ENCODE data around the gene KCNA3. TPM values are rescaled to one million over a fixed set of nuclear protein-coding genes. Genes with fewer than 3 reads are reported as not detected.

The KCNA3 gene
- total RNA-seq, 1 experiment from 2014 or later = not detected

DNA sequence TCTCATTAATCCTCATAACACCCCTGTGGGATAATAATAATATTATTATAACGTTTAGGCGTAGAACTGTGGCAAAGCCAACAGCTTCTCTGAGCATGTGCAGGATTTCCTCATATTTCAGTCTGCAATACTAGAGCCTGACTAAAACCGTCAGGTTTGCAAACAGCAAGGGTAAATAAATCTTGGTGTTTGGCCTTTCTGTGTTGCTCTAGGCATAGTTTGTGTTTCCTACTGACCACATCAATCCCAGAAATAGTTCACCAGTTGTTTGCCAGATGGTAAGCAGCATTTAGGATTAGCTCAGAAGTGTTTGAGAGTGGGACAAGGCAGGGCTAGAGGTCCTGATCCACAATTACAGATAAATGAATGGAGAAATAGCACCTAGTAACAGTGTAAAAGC, 2.8 kb upstream of the KCNA3 start:
- Histone ChIP-seq H3K9me3 (ENCODE audit: low read length) (no peaks in the 10 kb centered on the region), H3K9me2 (replicated peaks; ENCODE audit: low read length) (no peaks in the 10 kb centered on the region), H3K27me3 (ENCODE audit: low read length) (peaks cover 18% of the 10 kb centered on the region), H3K4me1 (ENCODE audit: insufficient read depth, low read length) (no peaks in the 10 kb centered on the region), H3K4me2 (ENCODE audit: low read length) (no peak overlapping the region), H3K36me3 (ENCODE audit: low read depth, low read length) (no peaks in the 10 kb centered on the region), H2AFZ (ENCODE audit: low read length) (no peak overlapping the region), H3F3A (ENCODE audit: low read length, unreplicated experiment) (no peaks in the 10 kb centered on the region), H3K9ac (ENCODE audit: low read length) (no peak overlapping the region), H3K79me2 (ENCODE audit: low read length) (no peaks in the 10 kb centered on the region), H3K27ac (ENCODE audit: low read length) (no peak overlapping the region), H3K4me3 (ENCODE audit: low read length) (no peak overlapping the region), H4K20me1 (ENCODE audit: low read length) (no peaks in the 10 kb centered on the region)
- no TSS peak for BruUV-seq (replicated peaks)
- intact Hi-C loops (cut with micrococcal nuclease) = no loop called here
- ChIA-PET POLR2A (ENCODE audit: unreplicated experiment) (no interaction called here), CTCF (no interaction called here)
- ATAC-seq = no peak
- DNase-seq = no peak
- TF ChIP-seq, protein P1, sequence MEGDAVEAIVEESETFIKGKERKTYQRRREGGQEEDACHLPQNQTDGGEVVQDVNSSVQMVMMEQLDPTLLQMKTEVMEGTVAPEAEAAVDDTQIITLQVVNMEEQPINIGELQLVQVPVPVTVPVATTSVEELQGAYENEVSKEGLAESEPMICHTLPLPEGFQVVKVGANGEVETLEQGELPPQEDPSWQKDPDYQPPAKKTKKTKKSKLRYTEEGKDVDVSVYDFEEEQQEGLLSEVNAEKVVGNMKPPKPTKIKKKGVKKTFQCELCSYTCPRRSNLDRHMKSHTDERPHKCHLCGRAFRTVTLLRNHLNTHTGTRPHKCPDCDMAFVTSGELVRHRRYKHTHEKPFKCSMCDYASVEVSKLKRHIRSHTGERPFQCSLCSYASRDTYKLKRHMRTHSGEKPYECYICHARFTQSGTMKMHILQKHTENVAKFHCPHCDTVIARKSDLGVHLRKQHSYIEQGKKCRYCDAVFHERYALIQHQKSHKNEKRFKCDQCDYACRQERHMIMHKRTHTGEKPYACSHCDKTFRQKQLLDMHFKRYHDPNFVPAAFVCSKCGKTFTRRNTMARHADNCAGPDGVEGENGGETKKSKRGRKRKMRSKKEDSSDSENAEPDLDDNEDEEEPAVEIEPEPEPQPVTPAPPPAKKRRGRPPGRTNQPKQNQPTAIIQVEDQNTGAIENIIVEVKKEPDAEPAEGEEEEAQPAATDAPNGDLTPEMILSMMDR (conservative IDR thresholded peaks at IDR 0.05; ENCODE audit: low read depth, low read length) = no peak
- TF ChIP-seq EZH2 (IDR thresholded peaks at IDR 0.05; ENCODE audit: low read length, unreplicated experiment) (no peak), EZH2phosphoT487 (IDR thresholded peaks at IDR 0.05; ENCODE audit: borderline replicate concordance, low read length) (no peak)

DNA sequence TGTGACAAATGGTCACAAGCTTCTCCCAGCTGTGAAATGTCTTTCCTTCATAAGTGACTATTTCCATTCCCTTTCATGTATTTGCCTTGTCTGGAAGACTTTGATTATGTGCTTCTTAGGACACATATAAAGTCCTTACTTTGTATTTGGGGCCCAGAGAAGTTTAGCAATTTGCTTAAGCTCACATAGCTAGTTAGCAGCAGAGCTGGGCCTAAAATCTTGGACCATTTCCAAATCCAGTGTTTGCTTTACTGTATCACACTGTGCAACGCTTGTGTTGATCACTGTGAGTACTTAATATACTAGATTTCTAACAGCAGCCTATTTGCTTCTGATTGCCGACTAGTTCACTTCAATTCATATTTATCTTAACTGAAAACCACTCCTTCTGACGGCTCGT, 2.2 kb upstream of the KCNA3 start:
- ChIA-PET POLR2A (ENCODE audit: unreplicated experiment) (no interaction called here), CTCF (no interaction called here)
- Histone ChIP-seq H3K9me2 (replicated peaks; ENCODE audit: low read length) (no peaks in the 10 kb centered on the region), H3K36me3 (ENCODE audit: low read depth, low read length) (no peaks in the 10 kb centered on the region), H3F3A (ENCODE audit: low read length, unreplicated experiment) (no peaks in the 10 kb centered on the region), H3K4me2 (ENCODE audit: low read length) (no peak overlapping the region), H3K27ac (ENCODE audit: low read length) (no peak overlapping the region), H3K4me1 (ENCODE audit: insufficient read depth, low read length) (no peaks in the 10 kb centered on the region), H3K27me3 (ENCODE audit: low read length) (peaks cover 24% of the 10 kb centered on the region), H3K79me2 (ENCODE audit: low read length) (no peaks in the 10 kb centered on the region), H3K9ac (ENCODE audit: low read length) (no peak overlapping the region), H3K9me3 (ENCODE audit: low read length) (no peaks in the 10 kb centered on the region), H2AFZ (ENCODE audit: low read length) (no peak overlapping the region), H3K4me3 (ENCODE audit: low read length) (no peak overlapping the region), H4K20me1 (ENCODE audit: low read length) (no peaks in the 10 kb centered on the region)
- DNase-seq (peak; percentile 23), ATAC-seq (no peak)
- intact Hi-C loops (cut with micrococcal nuclease) = no loop called here
- BruUV-seq (replicated peaks) = no TSS peak
- TF ChIP-seq EZH2phosphoT487 (IDR thresholded peaks at IDR 0.05; ENCODE audit: borderline replicate concordance, low read length) (no peak), EZH2 (IDR thresholded peaks at IDR 0.05; ENCODE audit: low read length, unreplicated experiment) (no peak)
- TF ChIP-seq, protein P1 (conservative IDR thresholded peaks at IDR 0.05; ENCODE audit: low read depth, low read length) = no peak

DNA sequence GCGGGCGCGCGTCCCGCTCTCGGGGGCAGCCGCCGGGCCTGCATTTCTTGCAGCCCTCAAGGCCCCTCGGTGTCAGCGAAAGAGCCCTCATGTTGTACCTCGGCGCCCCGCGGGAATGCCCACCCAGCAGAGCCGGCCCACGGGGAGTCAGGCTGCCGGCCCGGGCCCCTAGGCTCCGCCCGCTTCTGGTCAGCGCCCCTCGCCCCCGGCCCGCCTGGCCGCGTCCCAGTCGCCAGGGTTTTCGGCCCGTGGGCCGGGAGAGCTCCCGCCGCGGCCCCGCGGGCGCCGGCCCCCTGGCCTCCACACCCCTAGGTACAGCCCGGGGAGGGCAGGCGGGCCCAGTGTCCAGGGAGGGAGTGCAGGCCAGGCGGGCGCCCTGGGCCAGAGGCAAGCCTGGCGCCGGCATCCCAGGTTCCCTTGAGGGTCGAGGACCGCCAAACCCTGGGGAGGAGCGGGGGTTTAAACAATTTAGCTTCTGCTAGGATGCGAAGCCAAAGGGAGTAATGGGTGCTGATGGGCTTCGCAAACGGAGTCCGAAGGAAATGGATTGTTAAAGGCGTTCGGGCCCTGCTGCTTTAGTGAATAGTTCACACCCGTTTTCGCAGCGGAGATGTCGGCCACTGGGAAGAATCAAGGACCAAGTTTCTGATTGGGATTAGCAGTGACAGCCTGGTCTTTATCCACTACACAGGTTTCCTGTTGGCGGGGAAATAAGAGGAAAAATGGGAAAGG, 486 bp upstream of the KCNA3 start:
- DNase-seq (no peak), ATAC-seq (no peak)
- Histone ChIP-seq H3K27ac (ENCODE audit: low read length) (no peak overlapping the region), H3K27me3 (ENCODE audit: low read length) (peaks cover 26% of the 10 kb centered on the region), H3K9me3 (ENCODE audit: low read length) (no peaks in the 10 kb centered on the region), H3K79me2 (ENCODE audit: low read length) (no peaks in the 10 kb centered on the region), H3K36me3 (ENCODE audit: low read depth, low read length) (no peaks in the 10 kb centered on the region), H3K9ac (ENCODE audit: low read length) (no peak overlapping the region), H3K4me1 (ENCODE audit: insufficient read depth, low read length) (no peaks in the 10 kb centered on the region), H3F3A (ENCODE audit: low read length, unreplicated experiment) (no peaks in the 10 kb centered on the region), H3K4me3 (ENCODE audit: low read length) (no peak overlapping the region), H2AFZ (ENCODE audit: low read length) (no peak overlapping the region), H4K20me1 (ENCODE audit: low read length) (no peaks in the 10 kb centered on the region), H3K4me2 (ENCODE audit: low read length) (no peak overlapping the region), H3K9me2 (replicated peaks; ENCODE audit: low read length) (no peaks in the 10 kb centered on the region)
- BruUV-seq (replicated peaks) = no TSS peak
- intact Hi-C loops (cut with micrococcal nuclease) = no loop called here
- ChIA-PET CTCF (no interaction called here), POLR2A (ENCODE audit: unreplicated experiment) (no interaction called here)
- TF ChIP-seq, protein P1 (conservative IDR thresholded peaks at IDR 0.05; ENCODE audit: low read depth, low read length) = no peak
- TF ChIP-seq EZH2 (IDR thresholded peaks at IDR 0.05; ENCODE audit: low read length, unreplicated experiment) (no peak), EZH2phosphoT487 (IDR thresholded peaks at IDR 0.05; ENCODE audit: borderline replicate concordance, low read length) (no peak)

All from PC-3 (cell line).